HG03457 (cell line): ENCODE results near the gene UBC.
"Not testable (repeated sequence)": the region's sequence is repeated elsewhere in the genome, so short reads cannot be mapped to it uniquely, and the experiment has no call there.

Experiments
- ATAC-seq: cut with Tn5 transposase; IDR thresholded peaks from one replicate; pipeline ENCODE4 v1.9.1; 2021; ENCODE audit warnings: moderate number of reproducible peaks; ENCODE audit not compliant: unreplicated experiment

The UBC gene

GRCh38 chr12:124931528-124931927 is 17.1 kb upstream of the UBC start:
- not testable (repeated sequence) for ATAC-seq

- ATAC-seq, result no peak
Measured at GRCh38 chr12:124930586-124930985, 16.1 kb upstream of the UBC start.

DNA sequence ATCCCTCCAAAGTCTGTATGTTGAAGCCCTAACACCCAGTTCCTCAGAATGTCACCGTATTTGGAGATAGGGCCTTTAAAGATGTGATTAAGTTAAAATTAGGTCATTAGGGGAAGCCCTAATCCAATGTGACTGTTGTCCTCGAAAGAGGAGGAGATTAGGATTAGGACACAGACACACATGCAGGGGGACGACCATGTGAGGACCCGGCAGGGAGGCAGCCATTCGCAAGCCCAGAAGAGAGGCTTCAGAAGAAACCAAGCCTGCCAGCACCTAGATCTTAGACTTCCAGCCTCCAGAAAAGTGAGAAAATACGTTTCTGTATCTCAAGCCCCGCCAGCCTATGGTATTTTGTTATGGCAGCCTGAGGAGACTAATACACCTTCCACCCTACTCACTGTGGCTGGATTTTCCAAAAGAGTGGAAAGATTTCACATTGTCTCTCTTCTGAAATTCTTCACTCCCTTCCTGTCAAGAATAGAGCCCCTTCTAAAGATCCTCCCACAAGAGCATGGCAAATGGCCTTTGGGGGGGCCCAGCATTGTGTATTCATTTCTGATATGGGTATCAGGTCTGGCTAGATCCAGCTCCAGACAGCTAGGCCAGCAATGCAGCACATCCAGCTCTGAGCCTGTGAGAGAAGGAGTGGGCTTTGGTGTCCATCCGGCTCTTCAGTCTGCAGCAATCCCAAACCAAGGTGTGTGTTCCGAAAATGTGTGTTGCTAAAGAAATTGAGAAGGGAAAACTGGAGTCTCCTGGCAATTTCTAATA is 15.4 kb upstream of the UBC start:
- ATAC-seq, result no peak

GRCh38 chr12:124928912-124929530 is 14.6 kb upstream of the UBC start:
- ATAC-seq, result no peak

DNA sequence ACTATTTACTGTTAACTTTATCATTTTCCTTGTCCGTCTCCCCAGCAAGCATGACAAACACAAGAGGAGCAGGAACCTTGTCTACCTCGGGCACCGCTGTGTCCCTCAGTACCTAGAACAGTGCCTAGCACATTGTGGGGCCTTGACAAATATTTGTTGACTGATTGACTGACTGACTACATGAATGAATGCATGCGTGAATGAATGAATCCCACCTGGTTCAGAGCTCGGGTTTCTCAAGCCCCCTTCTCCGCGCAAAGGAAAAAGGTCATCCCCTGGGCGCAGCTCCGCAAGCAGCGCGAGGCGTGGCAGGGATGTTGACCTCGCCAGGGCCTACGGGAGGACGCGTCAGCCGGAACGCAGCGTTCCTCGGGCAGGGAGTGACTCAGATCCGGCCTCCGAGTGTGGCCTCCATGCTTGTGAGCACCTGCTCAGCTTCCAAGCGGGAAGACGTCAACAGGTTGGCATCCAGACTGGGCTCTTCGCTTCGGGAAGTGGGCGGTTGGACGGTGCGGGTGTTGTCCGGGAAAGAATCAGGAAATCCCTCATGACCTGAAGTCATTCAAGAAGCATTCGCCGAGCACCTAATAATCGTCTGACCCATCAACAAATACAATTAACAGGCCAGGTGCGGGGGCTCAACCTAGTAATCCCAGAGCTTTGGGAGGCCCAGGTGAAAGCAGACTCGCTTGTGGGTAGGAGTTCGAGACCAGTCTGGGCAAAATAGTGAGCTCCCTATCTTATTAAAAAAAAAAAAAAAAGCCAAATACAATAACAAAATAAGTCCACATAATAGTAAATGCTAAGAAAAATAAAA is 13.9 kb upstream of the UBC start:
- peak; percentile 27 for ATAC-seq

DNA sequence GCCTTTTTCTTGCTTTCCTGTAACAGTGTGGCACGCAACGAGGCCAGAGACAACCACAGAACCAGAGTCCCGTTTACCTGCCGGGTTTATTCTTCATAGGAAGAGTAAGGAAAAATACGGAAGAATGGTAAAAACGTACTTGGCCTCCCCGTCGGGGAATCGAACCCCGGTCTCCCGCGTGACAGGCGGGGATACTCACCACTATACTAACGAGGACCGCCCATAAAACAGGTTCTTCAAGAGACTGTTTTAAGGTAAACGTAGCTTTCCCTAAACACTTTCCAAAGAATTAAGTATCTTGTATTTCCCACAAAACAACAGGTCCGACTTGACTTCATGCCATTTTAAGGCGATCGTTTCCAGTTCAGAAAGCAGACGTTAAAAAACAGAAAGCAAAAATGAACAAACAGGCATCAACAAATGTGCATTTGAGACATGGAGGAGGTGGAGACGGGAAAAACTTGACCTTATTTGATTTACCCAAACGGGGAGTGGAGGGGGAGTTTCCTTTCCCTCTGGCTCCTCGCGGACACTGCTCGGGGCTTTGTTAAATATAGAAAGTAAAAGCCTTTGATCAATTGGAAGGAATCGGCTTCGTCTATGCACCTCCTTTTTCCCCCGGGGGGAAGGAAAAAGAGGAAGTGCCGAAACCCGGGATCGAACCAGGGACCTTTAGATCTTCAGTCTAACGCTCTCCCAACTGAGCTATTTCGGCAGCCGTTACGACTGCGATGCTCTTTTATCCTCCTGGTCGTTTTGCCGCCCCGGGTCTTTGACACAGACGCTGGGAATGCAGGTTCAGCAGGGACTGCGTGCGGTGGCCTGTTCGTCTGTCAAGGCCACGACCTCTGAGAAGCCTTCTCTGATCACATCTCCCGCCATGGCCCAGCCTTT is 13.0 kb upstream of the UBC start:
- ATAC-seq, result peak; percentile 54

DNA sequence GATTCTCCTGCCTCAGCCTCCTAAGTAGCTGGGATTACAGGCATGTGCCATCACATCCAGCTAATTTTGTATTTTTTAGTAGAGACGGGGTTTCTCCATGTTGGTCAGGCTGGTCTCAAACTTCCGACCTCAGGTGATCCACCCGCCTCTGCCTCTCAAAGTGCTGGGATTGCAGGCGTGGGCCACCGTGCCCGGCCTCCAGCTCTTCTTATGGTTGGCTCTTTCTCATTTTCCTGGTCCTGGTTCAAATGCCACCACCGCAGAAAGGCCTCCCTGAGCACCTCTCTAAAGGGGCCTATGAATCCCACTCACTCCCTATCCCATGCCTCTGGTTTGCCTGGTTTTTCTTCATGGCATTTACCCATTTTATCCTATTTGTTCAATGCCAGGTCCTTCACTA is 11.3 kb upstream of the UBC start:
- ATAC-seq, result not testable (repeated sequence)

- ATAC-seq, result no peak
Measured at GRCh38 chr12:124925117-124925516, 10.7 kb upstream of the UBC start.

- no peak for ATAC-seq
Measured at GRCh38 chr12:124923905-124924734, 9.7 kb upstream of the UBC start.

- ATAC-seq, result peak; percentile 39
Measured at GRCh38 chr12:124921200-124922031, 7.0 kb upstream of the UBC start.

- no peak for ATAC-seq
Measured at GRCh38 chr12:124920353-124920935, 6.0 kb upstream of the UBC start.

- ATAC-seq, result no peak
Measured at GRCh38 chr12:124919521-124920352, 5.3 kb upstream of the UBC start.

GRCh38 chr12:124918622-124918988 is 4.2 kb upstream of the UBC start:
- ATAC-seq, result not testable (repeated sequence)

DNA sequence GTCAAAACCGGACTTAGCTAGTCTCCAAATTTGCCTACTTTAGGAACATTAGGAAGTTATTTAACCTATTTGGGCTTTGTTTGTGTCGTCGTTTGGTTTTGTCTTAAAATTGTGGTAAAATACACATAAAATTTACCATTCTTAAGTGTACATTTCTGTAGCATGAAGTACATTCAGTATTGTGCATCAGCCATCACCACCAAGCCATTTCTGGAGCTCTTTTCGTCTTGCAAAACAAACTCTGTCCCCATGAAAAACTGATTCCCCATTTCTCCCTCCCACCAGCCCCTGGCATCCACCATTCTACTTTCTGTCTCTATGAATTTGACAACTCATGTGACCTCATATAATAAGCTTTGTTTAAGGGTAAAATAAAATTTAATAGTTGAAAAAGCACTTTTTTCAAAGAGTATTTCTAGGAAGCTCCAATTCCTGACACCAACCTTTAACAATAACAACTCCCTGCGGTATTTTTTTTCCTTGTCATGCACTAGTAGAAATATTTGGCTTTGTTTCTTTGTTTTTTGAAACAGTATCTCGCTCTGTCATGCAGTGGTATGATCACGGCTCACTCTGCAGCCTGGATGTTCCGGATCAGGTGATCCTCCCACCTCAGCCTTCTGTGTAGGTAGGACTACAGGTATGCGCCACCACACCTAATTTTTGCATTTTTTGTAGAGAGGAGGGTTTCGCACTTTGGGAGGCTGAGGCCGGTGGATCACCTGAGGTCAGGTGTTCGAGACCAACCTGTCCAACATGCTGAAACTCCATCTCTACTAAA is 3.6 kb upstream of the UBC start:
- ATAC-seq, result no peak

DNA sequence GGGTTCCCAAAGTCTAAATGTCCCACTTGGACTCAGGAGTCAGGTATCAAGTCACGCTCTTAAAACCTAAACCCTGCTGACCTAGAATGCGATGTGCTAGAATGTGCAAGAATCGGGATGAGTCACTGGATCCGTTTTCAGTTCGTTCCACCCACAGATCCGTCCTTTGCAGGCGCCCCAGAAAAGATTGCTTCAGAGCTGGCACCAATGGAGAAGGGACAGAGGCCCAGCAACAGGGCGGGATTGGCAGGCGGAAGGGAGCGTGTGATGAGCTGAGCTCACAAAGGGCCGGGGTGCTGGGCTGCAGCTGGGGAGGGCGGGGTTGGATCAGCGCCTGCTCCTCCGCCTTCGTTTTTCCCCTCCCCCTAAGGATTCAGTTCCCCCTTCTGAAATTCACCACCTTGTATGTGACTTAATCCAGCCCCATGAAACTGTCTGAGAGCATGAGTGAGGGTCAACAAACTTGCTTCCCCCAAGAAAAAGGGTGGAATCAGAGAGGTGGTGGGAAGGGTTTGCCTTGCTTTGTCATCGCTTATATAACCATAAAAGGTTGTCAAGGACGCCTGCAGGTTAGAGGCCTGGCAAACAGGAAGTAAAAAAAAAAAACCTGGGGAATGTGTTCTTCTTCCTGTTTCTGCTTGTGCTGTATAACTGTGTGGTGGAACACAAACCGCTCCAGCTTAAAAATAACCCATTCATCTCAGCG is 2.8 kb upstream of the UBC start:
- peak; percentile 38 for ATAC-seq

- no peak for ATAC-seq
Measured at GRCh38 chr12:124916374-124917134, 2.1 kb upstream of the UBC start.
